Cardiac fibroblast (primary cell): Measurements from ENCODE around the gene NUDT14.

ENCODE experiments used
- DNase-seq, 2 donors: peaks; one replicate each; pipeline versions ENCODE4 v3.0.0 to v3.0.0-alpha.2; 2010; ENCODE audit warnings: low read depth in 2 of 2
- H3K4me3 ChIP-seq, 2 donors: replicated peaks in 1 of 2; 1 replicate in 1 of 2; 2 replicates in 1 of 2; pipeline ENCODE4 v1.5.1; 2011; ENCODE audit warnings: low read depth in 2 of 2, low read length in 2 of 2, mild to moderate bottlenecking in 2 of 2, moderate library complexity in 1 of 2
- TF ChIP-seq, protein P1 (sequence below): IDR thresholded peaks from one replicate; pipeline ENCODE4 v1.5.1; 2011; ENCODE audit warnings: low read depth, mild to moderate bottlenecking, low read length, inconsistent platforms

The NUDT14 gene

DNA sequence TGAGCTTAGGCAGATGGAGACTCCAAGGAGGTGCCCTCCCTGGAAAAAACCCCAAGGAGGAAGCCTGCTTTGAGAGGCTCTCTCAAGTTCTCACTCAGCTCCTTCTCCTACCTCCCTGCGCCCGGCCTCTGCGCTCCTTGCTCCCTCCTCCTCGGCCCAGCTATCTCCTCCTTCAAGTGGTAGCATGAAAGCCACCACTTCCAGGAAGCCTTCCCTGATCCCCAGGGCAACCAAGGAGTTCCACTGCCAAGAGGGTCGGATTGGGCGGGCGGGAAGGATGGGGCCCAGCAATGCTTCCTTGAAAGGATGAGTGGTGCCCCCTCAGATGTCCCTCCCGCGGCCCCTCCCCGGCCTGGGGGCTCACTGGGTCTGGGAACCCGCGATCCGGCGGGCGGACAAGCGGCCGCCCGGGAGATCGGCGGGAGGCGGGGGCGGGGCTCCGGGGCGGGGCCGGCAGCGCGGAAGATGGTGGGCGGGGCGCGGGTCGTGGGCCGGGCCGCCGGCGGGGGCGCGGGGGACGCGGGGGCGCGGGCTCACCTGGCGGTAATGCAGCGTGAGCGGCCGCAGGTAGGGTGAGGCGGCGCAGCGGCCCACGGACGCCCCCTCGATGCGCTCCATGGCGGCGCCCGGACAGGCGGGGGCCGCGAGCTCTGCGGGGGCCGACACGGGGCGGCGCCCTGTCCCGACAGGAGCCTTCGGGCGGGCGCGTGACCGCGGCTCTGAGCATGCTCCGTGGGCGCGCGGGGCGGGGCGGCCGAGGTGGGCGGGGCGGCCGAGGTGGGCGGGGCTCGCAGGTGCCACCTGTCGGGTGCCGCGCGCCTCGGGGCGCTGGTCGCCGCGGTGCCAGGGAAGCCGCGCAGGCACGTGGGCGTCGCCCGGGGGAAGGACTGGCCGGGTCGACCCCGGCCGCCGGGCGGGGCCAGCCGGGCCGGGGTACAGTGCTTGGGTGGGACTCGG is at the start of gene NUDT14:
Gene NUDT14, minus strand, starts transcription at position 721 of the 957 bp plus-strand sequence. Its CDS starts 103 bp downstream, at position 618.
- peak within 1 kb of the TSS; percentile 58 to 61 for H3K4me3 ChIP-seq
- TF ChIP-seq, protein P1, sequence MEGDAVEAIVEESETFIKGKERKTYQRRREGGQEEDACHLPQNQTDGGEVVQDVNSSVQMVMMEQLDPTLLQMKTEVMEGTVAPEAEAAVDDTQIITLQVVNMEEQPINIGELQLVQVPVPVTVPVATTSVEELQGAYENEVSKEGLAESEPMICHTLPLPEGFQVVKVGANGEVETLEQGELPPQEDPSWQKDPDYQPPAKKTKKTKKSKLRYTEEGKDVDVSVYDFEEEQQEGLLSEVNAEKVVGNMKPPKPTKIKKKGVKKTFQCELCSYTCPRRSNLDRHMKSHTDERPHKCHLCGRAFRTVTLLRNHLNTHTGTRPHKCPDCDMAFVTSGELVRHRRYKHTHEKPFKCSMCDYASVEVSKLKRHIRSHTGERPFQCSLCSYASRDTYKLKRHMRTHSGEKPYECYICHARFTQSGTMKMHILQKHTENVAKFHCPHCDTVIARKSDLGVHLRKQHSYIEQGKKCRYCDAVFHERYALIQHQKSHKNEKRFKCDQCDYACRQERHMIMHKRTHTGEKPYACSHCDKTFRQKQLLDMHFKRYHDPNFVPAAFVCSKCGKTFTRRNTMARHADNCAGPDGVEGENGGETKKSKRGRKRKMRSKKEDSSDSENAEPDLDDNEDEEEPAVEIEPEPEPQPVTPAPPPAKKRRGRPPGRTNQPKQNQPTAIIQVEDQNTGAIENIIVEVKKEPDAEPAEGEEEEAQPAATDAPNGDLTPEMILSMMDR, result no peak
- peak; percentile 28 to 54 for DNase-seq

DNA sequence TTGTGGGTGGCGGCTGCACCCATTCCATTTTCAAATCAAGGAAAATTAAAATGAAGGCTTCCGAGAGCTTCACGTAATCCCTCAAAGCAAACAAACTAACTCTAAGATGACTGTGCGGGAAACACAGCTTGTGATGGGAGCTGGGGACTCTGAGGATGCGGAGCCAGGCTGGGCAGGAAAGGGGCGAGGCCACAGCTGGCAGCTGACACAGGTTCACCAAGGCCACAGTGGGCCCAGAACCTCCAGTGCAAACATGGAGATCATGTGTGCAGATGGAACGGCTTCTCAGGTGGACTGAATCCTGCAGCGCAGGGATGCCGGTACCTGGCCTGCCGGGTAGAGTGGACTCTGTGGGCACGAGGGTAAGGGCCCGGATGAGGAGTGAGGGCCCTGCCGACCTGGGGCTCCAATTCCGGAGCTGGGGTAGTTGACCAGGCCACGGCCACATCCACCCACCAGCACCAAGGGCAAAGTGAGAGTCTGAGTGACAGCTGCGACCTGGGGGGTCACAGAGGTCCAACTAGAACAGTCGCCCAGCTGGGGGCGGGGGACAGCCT is 48.1 kb upstream of the NUDT14 start:
- no peak overlapping the region for H3K4me3 ChIP-seq
- DNase-seq, result no peak
- TF ChIP-seq, protein P1, result no peak

DNA sequence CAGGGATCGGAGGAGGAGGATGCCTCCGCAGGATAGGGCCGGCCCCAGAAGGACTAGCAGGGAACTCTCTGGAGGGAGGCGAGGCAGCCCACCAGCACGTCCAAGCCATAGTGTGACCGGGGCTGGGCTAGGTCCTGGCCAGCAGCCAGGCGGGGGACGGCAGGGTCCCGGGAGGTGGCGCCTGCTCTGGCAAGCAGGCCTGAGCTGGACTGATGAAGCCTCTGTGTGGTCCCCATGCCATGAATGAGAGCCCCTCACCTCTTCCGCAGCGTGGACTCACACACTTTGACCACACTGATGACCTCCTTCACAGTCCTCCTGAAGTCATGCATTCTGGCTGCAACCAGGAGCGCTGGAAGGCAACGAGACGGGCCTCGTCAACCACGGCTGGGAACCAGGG is 47.5 kb upstream of the NUDT14 start:
- DNase-seq, result no peak
- TF ChIP-seq, protein P1, result no peak
- no peak overlapping the region for H3K4me3 ChIP-seq

DNA sequence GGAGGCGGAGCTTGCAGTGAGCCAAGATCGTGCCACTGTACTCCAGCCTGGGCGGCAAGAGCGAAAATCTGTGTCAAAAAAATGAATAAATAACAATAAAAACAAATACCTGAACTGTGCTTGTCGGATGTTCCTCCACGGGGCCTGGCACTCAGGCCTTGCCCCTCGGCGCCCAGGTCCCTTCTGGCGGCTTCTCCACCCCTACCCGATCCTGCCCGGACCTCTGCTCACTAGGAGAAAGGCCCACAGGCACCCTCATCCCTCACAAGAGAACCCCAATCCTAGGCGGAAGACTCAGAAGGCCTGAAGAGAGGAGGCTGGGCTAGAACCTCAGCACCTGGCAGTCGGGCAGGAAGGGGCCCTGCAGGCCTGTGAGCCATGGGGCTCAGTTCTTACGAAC is 46.2 kb upstream of the NUDT14 start:
- TF ChIP-seq, protein P1, result no peak
- H3K4me3 ChIP-seq, result no peak overlapping the region
- DNase-seq, result no peak

DNA sequence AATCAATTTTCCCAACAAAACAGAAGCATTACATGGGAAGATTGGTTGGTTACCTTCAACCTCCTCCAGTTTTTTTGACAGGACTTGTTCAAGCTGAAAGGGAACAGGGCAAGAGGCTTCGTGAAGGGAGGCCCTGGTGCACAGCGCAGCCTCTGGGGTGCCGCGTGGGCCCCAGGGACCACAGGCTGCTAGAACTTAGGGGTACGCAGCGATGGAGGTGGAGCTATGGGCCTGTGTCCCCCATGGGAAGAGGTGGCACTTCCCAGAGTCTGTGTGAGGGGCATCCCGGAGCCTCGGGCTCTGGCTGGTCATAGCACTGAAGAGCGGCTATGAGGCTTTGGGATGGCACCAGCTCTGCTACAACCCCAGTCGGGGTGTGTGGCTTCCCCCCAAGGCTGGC is 45.1 kb upstream of the NUDT14 start:
- TF ChIP-seq, protein P1, result no peak
- no peak for DNase-seq
- no peak overlapping the region for H3K4me3 ChIP-seq

DNA sequence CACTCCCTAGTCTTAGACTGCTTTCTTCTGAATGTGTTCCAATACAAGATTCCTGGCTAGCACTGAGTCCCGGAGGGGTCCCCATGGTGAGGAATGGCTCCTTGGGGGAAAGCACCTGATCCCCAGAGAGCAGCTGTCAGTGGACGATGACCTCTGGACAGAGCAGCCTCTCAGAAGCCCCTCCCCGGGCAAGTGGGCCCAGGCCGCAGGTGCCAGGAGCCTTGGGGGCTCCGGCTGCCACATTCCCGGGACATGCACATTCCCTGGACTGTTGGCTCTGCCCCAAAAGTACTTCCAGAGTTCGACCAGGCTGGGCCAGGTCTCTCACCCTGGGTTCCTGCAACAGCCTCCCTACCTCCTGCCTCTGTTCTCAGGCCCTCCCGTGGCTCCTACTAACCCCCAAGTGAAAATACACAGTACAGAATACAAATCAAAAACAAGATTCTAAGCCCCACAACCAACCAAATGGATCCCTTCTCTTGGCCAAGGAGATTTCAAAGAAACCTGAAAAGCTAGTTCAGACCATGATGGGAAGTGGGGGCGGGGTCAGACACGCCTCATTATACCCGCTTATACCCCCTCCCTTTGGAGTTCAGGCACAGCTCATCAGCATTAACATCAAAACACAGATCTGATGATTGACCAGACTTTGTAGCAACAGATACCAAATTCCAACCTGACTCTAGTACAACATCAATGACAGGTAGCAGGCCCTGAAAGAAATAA is 43.9 kb upstream of the NUDT14 start:
- TF ChIP-seq, protein P1, result no peak
- no peak for DNase-seq
- H3K4me3 ChIP-seq, result no peak overlapping the region
